ENCODE measurements around the gene EYA4. TPM values are rescaled to one million over a fixed set of nuclear protein-coding genes. Genes with fewer than 3 reads are reported as not detected.

The EYA4 gene
- total RNA-seq, 1 experiment from 2014 or later: 44.5 TPM

DNA sequence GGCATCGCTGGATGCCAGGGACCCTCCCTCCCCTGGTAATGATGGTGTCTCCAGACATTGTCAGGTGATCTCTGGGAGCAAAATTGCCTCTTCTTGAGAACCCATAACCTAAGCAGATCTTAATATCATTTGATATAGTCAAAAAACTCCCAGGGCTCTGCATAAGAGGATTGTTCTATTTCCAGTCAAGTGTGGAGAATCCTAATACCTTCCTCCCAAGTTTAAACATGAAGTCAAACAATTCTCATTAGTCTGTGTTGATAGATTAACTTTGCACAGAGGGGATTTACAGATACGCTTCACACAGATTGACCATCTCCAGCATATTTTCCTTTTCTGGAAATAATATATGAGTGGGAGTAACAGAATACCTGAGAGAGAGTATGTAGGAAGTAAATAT is 10.5 kb downstream of the EYA4 start:
- no peak for DNase-seq
- no peak overlapping the region for H3K27ac ChIP-seq

DNA sequence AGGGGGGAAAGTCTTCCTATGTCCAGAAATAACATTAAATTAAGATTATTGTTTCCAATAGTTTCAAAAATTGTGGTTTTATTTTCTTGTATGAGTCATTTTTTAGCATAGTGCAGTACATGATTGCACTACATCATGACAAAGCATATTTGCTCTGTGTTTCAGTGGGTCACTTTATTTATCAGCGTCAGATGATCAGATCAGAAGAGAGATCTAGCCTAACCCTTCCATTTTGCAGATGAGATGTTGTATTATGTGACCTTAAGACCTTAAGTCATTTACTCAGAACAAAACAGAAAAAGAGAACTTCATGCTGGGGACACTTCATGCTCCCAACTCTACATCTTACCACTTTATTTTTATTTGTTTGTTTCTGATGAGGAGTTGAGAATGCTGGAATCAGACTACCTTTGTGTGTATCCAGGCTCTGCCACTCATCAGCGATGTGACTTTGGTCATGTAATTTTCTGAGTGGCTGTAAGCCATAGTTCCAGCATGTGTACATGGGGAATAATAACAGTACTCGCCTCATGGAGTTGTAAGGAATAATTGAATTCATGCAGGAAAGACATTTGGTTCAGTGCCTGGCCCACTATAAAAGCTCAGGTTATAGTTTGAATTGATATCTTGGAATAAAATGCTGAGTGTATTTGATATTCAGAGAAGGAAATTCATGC is 13.5 kb downstream of the EYA4 start:
- Histone ChIP-seq H3K27ac (no peak overlapping the region), H3K9me3 (replicated peaks) (no peaks in the 10 kb centered on the region), H3K27me3 (no peaks in the 10 kb centered on the region), H3K4me1 (no peaks in the 10 kb centered on the region), H3K4me3 (no peak overlapping the region), H3K36me3 (no peaks in the 10 kb centered on the region)
- no peak for DNase-seq

More for the DNA sequence above, 10.5 kb downstream of the EYA4 start:
- H3K27me3 ChIP-seq: no peaks in the 10 kb centered on the region
- H3K4me1 ChIP-seq: no peaks in the 10 kb centered on the region
- no peak overlapping the region for H3K4me3 ChIP-seq
- H3K9me3 ChIP-seq (replicated peaks): no peaks in the 10 kb centered on the region
- 0 out of 2 replicates have a peak, but pooled peaks cover 4% of the 10 kb centered on the region for H3K36me3 ChIP-seq

DNA sequence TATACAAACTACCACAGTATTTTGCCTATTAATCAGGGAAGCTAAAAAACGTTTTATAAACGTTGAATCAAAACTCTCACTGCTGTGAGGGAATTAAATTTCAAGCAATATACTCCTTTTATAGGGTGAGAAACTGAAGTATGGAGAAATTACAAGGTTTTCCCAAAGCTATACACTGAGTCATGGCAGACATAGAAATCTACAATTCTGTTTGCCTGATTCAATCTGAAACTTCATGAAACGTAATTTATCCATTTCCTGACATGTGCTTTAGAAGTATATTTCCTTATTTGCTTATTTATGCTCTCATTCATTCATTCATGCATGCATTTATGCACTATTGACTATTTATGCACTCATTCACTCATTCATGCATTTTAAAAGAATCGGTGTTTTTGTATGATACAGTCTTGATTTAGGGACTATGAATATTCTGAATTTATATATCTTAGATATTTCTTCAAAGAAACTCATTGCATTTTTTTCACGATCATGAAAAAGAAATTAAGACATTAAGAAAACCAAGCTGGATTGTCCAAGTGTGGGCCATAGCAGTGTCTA is 16.5 kb downstream of the EYA4 start:
- Histone ChIP-seq H3K9me3 (replicated peaks) (no peaks in the 10 kb centered on the region), H3K36me3 (no peaks in the 10 kb centered on the region), H3K4me1 (no peaks in the 10 kb centered on the region), H3K4me3 (no peak overlapping the region), H3K27me3 (no peaks in the 10 kb centered on the region), H3K27ac (no peak overlapping the region)
- DNase-seq: no peak

DNA sequence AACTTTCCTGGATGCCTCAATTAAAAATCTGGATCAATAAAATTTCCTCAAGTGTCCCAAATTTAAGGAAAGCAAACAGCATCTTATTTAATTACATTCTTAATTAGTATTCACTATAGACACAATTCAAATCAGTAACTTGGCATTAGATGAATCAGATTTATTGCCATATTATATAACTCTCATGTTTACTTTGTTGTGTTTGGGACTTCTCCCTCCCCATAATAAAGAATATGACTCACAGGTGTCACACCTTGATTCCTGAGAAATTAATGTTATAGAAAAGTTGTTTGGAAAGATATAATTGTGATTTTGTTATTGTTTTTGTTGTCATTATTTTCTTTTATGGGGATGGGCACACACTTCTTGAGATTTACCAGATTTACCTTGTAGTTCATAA is 18.4 kb downstream of the EYA4 start:
- Histone ChIP-seq H3K4me3 (no peak overlapping the region), H3K36me3 (no peaks in the 10 kb centered on the region; the same call in none of the 2 replicates), H3K9me3 (replicated peaks) (no peaks in the 10 kb centered on the region), H3K4me1 (no peaks in the 10 kb centered on the region), H3K27ac (no peak overlapping the region), H3K27me3 (no peaks in the 10 kb centered on the region)
- DNase-seq: no peak

DNA sequence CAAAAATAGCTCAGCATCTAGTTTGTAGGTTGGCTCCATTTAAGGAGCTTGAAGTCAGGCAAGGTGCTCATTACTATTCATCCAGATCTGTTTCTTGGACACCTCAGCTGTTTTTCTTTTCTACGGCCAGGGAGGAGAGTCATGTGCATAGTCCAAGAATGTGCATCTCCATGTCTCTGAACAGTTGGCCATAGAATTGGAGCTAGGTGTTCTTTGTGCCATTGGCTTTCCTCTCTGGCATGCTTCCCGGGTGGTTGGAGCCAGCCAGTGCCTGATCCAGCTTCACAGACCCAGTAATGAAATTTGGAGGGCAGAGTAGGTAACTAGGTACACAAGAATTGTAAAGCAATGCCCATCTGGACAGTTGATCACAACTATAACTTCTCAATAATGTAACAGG is 21.6 kb downstream of the EYA4 start:
- Histone ChIP-seq H3K4me1 (peaks cover 4% of the 10 kb centered on the region; the same call in 1 of the 2 replicates), H3K4me3 (no peak overlapping the region), H3K27me3 (no peaks in the 10 kb centered on the region), H3K27ac (no peak overlapping the region), H3K36me3 (peaks cover 2% of the 10 kb centered on the region), H3K9me3 (replicated peaks) (no peaks in the 10 kb centered on the region)
- no peak for DNase-seq

DNA sequence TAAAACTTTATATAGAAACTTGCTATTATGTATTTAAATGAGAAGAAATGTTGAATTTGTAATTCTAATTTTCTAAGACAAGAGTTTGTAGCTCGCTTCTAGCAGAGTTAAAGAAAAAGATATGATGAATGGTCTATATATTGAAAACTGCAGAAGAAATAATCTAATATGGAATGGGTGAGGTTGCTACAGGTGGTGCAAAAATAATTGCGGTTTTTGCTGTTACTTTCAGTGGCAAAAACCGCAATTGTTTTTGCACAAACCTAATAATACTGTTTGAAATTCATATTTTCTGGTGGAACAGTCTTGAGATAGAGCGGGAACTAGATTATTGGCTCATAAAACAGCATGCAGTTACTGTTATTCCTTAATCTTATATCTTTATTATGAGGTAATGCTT is 23.9 kb downstream of the EYA4 start:
- Histone ChIP-seq H3K9me3 (replicated peaks) (peaks cover 3% of the 10 kb centered on the region; the same call in 1 of the 2 replicates), H3K4me1 (peaks cover 4% of the 10 kb centered on the region; the same call in 1 of the 2 replicates), H3K36me3 (peaks cover 8% of the 10 kb centered on the region), H3K27ac (no peak overlapping the region), H3K4me3 (no peak overlapping the region), H3K27me3 (no peaks in the 10 kb centered on the region)
- DNase-seq: no peak

DNA sequence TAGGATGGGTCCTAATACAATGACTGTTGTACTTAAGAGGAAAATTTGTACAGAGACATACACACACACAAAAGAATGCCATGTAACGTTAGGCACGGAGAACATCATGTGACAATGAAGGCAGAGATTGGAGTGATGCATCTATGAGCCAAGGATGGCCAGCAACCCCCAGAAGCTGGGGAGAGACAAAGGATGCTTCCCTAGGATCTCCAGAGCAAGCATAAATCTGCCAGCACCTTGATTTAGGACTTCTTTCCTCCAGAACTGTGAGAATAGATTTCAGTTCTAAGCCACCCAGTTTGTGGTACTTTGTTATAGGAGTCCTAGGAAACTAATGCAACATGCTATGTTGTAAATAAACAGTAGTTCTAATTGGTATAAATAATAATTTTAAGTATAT is 25.0 kb downstream of the EYA4 start:
- H3K27me3 ChIP-seq: no peaks in the 10 kb centered on the region
- peaks cover 8% of the 10 kb centered on the region for H3K36me3 ChIP-seq
- H3K4me1 ChIP-seq: peaks cover 4% of the 10 kb centered on the region; the same call in 1 of the 2 replicates
- DNase-seq: no peak
- peaks cover 3% of the 10 kb centered on the region; the same call in 1 of the 2 replicates for H3K9me3 ChIP-seq (replicated peaks)
- H3K27ac ChIP-seq: no peak overlapping the region
- no peak overlapping the region for H3K4me3 ChIP-seq

DNA sequence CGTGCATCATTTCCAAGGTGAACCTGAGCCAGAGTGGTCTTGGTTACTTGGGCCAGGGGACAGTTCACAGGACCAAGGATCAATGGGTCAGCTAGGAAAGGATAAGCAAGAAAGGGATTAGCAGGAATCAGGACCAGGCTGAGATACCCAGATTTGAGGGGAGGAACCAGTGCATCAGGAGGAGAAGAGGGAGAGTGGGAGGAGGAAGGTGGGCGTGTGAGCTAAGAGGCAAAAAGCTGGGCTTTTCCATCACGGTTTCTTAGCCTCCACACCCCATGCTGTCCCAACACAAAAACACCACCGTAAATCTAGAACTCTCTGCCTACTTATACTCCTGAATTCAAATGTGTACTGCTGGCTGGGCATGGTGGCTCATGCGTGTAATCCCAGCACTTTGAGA is 27.5 kb downstream of the EYA4 start:
- Histone ChIP-seq H3K9me3 (replicated peaks) (peaks cover 6% of the 10 kb centered on the region; the same call in 1 of the 2 replicates), H3K27me3 (no peaks in the 10 kb centered on the region), H3K27ac (no peak overlapping the region), H3K4me3 (no peak overlapping the region), H3K4me1 (peaks cover 4% of the 10 kb centered on the region; the same call in 1 of the 2 replicates), H3K36me3 (peaks cover 14% of the 10 kb centered on the region)
- DNase-seq: no peak

DNA sequence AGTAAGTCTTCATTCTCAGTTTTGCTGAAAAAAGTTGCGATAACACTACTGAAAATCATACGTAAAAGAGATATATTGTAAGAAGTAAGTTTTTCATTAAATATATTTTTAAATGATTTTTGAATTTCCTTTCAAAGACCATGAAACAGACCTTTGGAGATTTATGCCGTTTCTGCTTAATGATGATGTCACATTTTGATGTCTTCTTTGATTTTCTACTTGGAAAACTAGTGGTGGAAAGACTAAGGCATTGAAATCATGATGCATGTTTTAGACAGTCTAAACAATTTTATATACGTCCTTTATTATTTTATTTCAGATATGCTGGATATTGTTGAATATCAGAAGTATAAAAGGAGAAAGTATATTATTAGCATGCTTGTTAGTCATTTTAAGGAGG is 33.7 kb downstream of the EYA4 start:
- no peak overlapping the region for H3K4me3 ChIP-seq
- H3K27me3 ChIP-seq: no peaks in the 10 kb centered on the region
- peaks cover 4% of the 10 kb centered on the region; the same call in 1 of the 2 replicates for H3K9me3 ChIP-seq (replicated peaks)
- no peaks in the 10 kb centered on the region for H3K4me1 ChIP-seq
- DNase-seq: no peak
- peaks cover 22% of the 10 kb centered on the region; the same call in 1 of the 2 replicates for H3K36me3 ChIP-seq
- no peak overlapping the region for H3K27ac ChIP-seq

DNA sequence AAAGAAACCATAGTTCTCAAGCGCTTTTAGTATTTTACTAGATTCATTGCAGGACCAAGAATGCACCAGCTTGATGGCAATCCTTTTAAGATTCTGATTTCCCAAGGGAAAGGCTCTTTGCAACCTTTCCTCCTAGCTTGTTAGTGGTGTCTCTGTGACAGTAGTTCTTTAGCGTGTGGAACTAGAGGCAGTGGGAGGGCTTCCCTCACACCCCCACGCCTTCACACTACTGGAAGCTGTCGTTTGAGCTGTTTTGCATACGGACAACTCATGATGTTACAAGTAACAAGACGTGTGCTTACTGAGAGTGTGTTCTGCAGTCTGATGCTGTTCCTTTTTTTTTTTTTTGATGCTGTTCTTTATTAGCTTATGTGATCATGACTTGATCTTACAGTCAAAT is 34.1 kb downstream of the EYA4 start:
- Histone ChIP-seq H3K36me3 (peaks cover 24% of the 10 kb centered on the region; the same call in 1 of the 2 replicates), H3K9me3 (replicated peaks) (peaks cover 4% of the 10 kb centered on the region; the same call in 1 of the 2 replicates), H3K27ac (no peak overlapping the region), H3K4me3 (no peak overlapping the region), H3K4me1 (no peaks in the 10 kb centered on the region), H3K27me3 (no peaks in the 10 kb centered on the region)
- DNase-seq: no peak

DNA sequence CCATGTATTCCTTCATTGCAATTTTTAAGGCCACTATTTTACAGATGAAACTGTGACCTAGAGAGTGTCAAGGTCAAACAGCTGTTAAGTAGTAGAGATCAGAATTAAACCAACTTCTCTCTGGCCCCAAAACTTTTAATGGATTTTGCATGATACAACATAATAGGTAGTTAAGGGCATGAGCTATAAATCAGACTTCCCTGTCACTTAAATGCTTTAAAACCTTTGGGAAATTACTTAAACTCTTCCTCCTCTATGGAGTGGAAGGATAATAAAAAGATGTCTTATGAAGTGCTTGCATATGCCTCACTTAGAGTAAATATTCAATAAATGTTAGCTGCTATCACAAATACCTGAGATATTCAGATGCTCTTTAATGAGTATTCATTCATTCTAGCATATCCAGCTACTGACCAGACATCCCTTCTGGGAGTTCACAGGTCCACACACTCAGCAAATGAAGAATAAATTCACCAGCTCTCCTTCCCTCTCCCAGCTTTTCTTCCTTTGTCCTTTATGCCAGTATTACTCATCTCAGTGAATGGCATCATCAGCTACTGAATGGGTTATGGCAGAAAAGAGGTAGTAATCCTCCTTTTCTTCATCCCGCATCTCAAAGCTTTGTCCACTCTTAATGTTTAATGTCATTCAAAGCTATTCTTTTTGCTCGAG is 36.2 kb downstream of the EYA4 start:
- H3K27me3 ChIP-seq: no peaks in the 10 kb centered on the region
- no peaks in the 10 kb centered on the region for H3K4me1 ChIP-seq
- no peak for DNase-seq
- H3K9me3 ChIP-seq (replicated peaks): peaks cover 3% of the 10 kb centered on the region; the same call in 1 of the 2 replicates
- peaks cover 29% of the 10 kb centered on the region for H3K36me3 ChIP-seq
- H3K4me3 ChIP-seq: no peak overlapping the region
- no peak overlapping the region for H3K27ac ChIP-seq

DNA sequence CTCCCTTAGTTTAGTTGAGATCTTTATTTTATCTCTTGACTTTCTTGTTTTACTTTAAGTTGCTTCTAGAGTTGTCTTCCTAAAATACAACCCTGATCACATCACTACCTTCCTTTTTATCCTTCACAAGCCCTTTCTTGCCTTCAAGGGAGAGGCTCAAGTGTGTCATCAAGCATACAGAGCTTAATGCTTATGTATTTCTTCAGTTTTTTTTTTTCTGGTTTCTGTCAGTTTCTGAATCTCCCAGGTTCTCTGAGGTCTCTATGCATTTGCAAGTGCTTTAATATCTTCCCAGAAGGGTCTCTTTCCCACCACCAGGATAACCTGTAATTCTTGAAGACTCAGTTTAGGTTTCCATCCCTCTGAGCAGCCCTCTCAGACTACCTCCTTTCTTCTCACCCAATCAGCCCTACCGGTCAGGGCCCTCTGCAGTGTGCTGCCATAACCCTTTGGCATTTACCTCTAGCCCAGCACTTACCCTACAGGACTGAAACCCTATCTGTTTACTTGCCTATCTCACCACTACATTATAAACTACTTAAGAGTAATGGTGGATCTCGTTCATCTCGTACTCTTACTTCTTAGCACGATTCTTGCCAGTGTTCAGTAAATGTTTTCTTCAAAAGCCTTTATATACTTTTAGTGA is 36.9 kb downstream of the EYA4 start:
- no peak overlapping the region for H3K27ac ChIP-seq
- no peaks in the 10 kb centered on the region for H3K9me3 ChIP-seq (replicated peaks)
- H3K4me1 ChIP-seq: no peaks in the 10 kb centered on the region
- H3K4me3 ChIP-seq: no peak overlapping the region
- peaks cover 26% of the 10 kb centered on the region for H3K36me3 ChIP-seq
- H3K27me3 ChIP-seq: no peaks in the 10 kb centered on the region
- no peak for DNase-seq

DNA sequence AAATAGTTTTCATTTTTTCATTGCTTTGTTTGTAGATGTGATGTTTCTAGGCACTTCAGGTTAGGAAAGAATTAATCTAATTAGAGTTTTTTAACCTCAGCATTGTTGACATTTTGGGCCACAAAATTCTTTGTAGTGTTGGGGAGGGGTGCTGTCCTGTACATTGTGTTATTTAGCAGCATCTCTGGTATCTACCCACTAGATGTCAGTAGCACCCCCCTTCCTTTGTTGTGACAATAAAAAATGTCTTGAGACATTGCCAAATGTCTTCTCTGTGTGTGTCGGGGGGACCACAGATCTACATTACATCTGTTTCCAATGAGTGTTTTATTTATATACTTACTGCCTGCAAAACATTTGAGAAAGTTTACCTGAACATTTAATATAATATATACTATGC is 45.6 kb downstream of the EYA4 start:
- H3K27me3 ChIP-seq: no peaks in the 10 kb centered on the region
- no peaks in the 10 kb centered on the region for H3K9me3 ChIP-seq (replicated peaks)
- no peak overlapping the region for H3K4me3 ChIP-seq
- peak; percentile 12 to 51 for DNase-seq
- peaks cover 2% of the 10 kb centered on the region; the same call in 1 of the 2 replicates for H3K36me3 ChIP-seq
- H3K4me1 ChIP-seq: peaks cover 23% of the 10 kb centered on the region
- H3K27ac ChIP-seq: no peak overlapping the region

DNA sequence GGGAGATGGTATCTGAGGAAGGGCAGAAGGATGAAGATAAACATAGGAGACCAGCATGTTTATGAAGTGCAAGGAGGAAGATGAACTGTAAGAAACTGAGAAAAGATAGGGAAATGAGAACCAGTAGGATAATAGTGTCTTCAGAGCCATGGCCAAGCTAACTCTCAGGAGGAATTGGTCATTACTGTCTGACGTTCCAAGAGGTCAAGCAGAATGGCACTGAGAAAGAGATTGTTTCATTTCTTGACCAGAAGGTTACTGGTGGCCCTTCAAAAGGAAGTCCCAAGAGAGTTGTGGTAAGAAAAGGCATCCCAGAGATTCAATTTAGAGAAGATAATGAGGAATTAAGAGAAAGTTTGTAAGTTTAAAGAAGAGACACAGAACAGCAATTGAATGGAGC is 47.5 kb downstream of the EYA4 start:
- H3K4me1 ChIP-seq: peaks cover 25% of the 10 kb centered on the region
- H3K4me3 ChIP-seq: no peak overlapping the region
- H3K36me3 ChIP-seq: no peaks in the 10 kb centered on the region; the same call in 1 of the 2 replicates
- no peak overlapping the region for H3K27ac ChIP-seq
- DNase-seq: no peak
- no peaks in the 10 kb centered on the region for H3K9me3 ChIP-seq (replicated peaks)
- H3K27me3 ChIP-seq: no peaks in the 10 kb centered on the region
